PC-3 (cell line): Measurements from ENCODE around the gene FGF11.

Experiments used
- EZH2 ChIP-seq: fragments of 300-600 bp; sonication (generic); IDR thresholded peaks from one replicate; pipeline ENCODE4 v1.6.1; 2017; ENCODE audit warnings: antibody characterized with exemption, mild to moderate bottlenecking, low read length; ENCODE audit not compliant: unreplicated experiment
- EZH2phosphoT487 ChIP-seq: fragments of 300-600 bp; sonication (generic); IDR thresholded peaks from 2 replicates; pipeline ENCODE4 v1.6.1; 2018; ENCODE audit warnings: mild to moderate bottlenecking, antibody characterized with exemption, low read length, borderline replicate concordance
- TF ChIP-seq, protein P1 (sequence below): fragments of 300-600 bp; sonication (generic); conservative IDR thresholded peaks from 2 replicates; pipeline ENCODE4 v1.5.1; 2017; ENCODE audit warnings: antibody characterized with exemption, low read depth, mild to moderate bottlenecking, low read length

DNA sequence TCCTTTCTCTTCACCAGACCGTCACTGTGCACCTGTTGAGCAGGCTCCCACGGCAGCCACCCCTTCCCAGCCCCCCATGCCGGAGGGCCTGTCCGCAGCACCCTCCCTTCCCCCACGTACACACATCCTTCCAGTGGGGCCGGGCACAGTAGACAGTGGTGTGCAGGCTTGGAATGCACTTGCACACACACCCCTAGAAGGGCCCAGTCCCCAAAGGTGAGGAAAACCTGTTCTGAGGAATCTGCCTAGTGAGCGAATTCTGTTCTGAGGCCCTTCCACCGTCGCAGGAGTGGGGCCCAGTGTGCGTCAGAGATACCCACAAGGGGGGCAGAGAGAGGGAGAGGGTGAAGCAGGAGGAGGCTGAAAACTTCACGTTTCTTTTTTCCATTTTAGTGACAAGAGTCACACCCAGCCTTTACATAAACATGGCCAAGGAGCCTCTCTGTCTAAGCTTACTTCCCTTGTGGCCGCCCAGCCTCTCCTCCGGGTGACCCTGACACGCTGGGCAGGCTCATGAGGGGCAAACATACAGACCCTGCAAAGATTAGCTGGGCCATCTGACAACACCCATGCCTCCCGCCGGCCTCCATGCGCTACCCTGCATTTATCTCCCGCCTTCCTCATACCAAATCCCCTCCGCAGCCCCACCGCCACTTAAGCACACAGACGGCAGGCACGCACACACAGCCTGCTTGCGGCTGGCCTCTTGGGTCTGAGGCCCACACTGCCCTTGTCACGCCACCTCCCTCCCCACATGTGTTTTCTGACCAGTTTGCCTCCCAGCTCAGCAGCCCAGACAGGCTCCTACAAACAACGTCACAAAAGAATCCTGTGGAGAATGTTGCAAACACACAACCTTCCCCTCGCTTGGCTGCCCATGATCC lies 38.3 kb downstream of the FGF11 start:
- TF ChIP-seq, protein P1, sequence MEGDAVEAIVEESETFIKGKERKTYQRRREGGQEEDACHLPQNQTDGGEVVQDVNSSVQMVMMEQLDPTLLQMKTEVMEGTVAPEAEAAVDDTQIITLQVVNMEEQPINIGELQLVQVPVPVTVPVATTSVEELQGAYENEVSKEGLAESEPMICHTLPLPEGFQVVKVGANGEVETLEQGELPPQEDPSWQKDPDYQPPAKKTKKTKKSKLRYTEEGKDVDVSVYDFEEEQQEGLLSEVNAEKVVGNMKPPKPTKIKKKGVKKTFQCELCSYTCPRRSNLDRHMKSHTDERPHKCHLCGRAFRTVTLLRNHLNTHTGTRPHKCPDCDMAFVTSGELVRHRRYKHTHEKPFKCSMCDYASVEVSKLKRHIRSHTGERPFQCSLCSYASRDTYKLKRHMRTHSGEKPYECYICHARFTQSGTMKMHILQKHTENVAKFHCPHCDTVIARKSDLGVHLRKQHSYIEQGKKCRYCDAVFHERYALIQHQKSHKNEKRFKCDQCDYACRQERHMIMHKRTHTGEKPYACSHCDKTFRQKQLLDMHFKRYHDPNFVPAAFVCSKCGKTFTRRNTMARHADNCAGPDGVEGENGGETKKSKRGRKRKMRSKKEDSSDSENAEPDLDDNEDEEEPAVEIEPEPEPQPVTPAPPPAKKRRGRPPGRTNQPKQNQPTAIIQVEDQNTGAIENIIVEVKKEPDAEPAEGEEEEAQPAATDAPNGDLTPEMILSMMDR: no peak
- TF ChIP-seq EZH2phosphoT487 (no peak), EZH2 (no peak)
